ENCODE results near the gene G6PD. TPM values are rescaled to one million over a fixed set of nuclear protein-coding genes. Genes with fewer than 3 reads are reported as not detected.

G6PD gene
- total and polyA plus RNA-seq, 8 donors = 34.8 to 109 (median 42.0) TPM

DNA sequence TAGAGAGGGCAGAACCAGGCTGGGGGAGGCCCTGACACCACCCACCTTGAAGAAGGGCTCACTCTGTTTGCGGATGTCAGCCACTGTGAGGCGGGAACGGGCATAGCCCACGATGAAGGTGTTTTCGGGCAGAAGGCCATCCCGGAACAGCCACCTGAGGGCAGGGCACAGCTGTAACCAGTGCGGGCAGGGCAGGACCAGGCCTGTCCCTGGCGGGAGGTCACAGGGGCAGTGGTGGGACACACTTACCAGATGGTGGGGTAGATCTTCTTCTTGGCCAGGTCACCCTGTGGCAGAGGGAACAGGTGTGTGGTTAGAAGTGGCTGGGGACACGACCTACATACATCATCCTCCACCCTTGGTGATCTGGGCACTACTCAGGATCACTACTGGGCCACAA lies 10.8 kb downstream of the G6PD start:
- peaks cover 0 to 43% of the 10 kb centered on the region in 2 donors for H3K36me3 ChIP-seq
- H3K27ac ChIP-seq = no peak overlapping the region
- no peak for ATAC-seq
- no peak overlapping the region for H3K4me3 ChIP-seq
- H3K4me1 ChIP-seq = peaks cover 0 to 20% of the 10 kb centered on the region in 2 donors
- TF ChIP-seq, protein P1, sequence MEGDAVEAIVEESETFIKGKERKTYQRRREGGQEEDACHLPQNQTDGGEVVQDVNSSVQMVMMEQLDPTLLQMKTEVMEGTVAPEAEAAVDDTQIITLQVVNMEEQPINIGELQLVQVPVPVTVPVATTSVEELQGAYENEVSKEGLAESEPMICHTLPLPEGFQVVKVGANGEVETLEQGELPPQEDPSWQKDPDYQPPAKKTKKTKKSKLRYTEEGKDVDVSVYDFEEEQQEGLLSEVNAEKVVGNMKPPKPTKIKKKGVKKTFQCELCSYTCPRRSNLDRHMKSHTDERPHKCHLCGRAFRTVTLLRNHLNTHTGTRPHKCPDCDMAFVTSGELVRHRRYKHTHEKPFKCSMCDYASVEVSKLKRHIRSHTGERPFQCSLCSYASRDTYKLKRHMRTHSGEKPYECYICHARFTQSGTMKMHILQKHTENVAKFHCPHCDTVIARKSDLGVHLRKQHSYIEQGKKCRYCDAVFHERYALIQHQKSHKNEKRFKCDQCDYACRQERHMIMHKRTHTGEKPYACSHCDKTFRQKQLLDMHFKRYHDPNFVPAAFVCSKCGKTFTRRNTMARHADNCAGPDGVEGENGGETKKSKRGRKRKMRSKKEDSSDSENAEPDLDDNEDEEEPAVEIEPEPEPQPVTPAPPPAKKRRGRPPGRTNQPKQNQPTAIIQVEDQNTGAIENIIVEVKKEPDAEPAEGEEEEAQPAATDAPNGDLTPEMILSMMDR (IDR thresholded peaks at IDR 0.05) = no peak
- no peaks in the 10 kb centered on the region for H3K9me3 ChIP-seq
- no peak for DNase-seq
- no peaks in the 10 kb centered on the region for H3K27me3 ChIP-seq
- intact Hi-C loops (cut with DNase I) = no loop called here

DNA sequence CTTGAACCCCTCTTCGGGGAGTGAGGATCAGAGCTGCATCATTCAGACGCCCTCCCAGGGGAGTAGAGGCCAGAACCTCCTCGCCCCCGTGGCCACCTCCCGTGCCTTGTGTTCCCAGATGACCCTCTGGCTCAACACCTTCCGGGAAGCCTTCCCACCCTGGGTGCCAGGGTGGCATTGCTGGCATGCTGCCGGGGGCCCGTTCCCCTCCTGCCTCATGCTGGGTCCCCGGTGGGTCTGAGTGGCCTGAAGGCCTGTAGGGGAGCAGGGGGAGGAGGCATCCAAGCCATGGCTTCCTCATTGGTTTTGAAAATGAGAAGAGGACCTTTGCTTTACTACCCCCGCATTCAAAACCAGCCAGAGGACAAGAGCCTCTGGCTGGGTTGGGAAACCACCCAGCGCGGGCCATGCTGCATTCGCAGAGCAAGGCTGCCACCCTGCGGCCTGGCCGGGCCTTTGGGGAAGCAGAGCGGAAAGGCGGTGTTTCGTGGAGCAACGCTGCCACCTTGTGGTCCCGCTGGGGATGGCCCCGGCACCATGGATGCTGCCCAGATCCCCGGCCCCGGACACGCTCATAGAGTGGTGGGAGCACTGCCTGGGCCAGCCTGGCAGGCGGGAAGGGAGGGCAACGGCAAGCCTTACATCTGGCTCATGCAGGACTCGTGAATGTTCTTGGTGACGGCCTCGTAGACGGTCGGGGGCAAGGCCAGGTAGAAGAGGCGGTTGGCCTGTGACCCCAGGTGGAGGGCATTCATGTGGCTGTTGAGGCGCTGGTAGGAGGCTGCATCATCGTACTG lies 11.9 kb downstream of the G6PD start:
- H3K4me3 ChIP-seq = no peak overlapping the region
- TF ChIP-seq, protein P1 (IDR thresholded peaks at IDR 0.05) = peak; percentile 97 to 99
- H3K9me3 ChIP-seq = no peaks in the 10 kb centered on the region
- no peaks in the 10 kb centered on the region for H3K27me3 ChIP-seq
- peaks cover 0 to 43% of the 10 kb centered on the region in 2 donors for H3K36me3 ChIP-seq
- no peak overlapping the region for H3K27ac ChIP-seq
- DNase-seq (peak; percentile 78 to 96 (median 92)), ATAC-seq (peak; percentile 99)
- H3K4me1 ChIP-seq = peaks cover 0 to 20% of the 10 kb centered on the region in 2 donors
- intact Hi-C loops (cut with DNase I) = no loop called here

DNA sequence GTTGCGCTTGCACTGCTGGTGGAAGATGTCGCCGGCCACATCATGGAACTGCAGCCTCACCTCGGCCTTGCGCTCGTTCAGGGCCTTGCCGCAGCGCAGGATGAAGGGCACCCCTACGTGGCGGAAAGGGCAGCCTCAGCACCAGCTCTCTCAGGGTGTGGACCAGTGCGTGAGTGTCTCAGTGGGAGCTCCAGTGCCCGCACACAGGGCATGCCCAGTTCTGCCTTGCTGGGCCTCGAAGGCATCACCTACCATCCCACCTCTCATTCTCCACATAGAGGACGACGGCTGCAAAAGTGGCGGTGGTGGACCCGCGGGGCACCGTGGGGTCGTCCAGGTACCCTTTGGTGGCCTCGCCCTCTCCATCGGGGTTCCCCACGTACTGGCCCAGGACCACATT lies 14.0 kb downstream of the G6PD start:
- H3K27me3 ChIP-seq = no peaks in the 10 kb centered on the region
- ATAC-seq (no peak), DNase-seq (no peak)
- H3K4me1 ChIP-seq = peaks cover 0 to 13% of the 10 kb centered on the region in 2 donors
- TF ChIP-seq, protein P1 (IDR thresholded peaks at IDR 0.05) = no peak
- no peak overlapping the region for H3K27ac ChIP-seq
- H3K9me3 ChIP-seq = no peaks in the 10 kb centered on the region
- peaks cover 0 to 43% of the 10 kb centered on the region in 2 donors for H3K36me3 ChIP-seq
- intact Hi-C loops (cut with DNase I) = no loop called here
- no peak overlapping the region for H3K4me3 ChIP-seq

- intact Hi-C loops (cut with DNase I) = no loop called here
- no peaks in the 10 kb centered on the region for H3K9me3 ChIP-seq
- DNase-seq = peak in 1 of 4 donors; percentile 42
- no peaks in the 10 kb centered on the region for H3K27me3 ChIP-seq
- peak; percentile 3 for ATAC-seq
- no peak overlapping the region for H3K4me3 ChIP-seq
- H3K4me1 ChIP-seq = peaks cover 0 to 13% of the 10 kb centered on the region in 2 donors
- no peak overlapping the region for H3K27ac ChIP-seq
- H3K36me3 ChIP-seq = peaks cover 0 to 43% of the 10 kb centered on the region in 2 donors
- TF ChIP-seq, protein P1 (IDR thresholded peaks at IDR 0.05) = no peak
These were observed 15.0 kb downstream of the G6PD start for GRCh38 chrX:154531626-154532025.

GRCh38 chrX:154530286-154530685 lies 16.4 kb downstream of the G6PD start:
- intact Hi-C loops (cut with DNase I) = no loop called here

More at GRCh38 chrX:154530286-154530685, 16.4 kb downstream of the G6PD start:
- DNase-seq = no peak
- H3K27me3 ChIP-seq = no peaks in the 10 kb centered on the region
- ATAC-seq = no peak
- H3K9me3 ChIP-seq = no peaks in the 10 kb centered on the region
- no peak overlapping the region for H3K4me3 ChIP-seq
- H3K27ac ChIP-seq = no peak overlapping the region
- peaks cover 0 to 12% of the 10 kb centered on the region in 2 donors for H3K4me1 ChIP-seq
- H3K36me3 ChIP-seq = peaks cover 0 to 36% of the 10 kb centered on the region in 2 donors
- TF ChIP-seq, protein P1 (IDR thresholded peaks at IDR 0.05) = no peak

Data from left lung (tissue), 10 donors.